ENCODE results near the gene TADA2B. TPM values are rescaled to one million over a fixed set of nuclear protein-coding genes. Genes with fewer than 3 reads are reported as not detected.

TADA2B gene
- total RNA-seq, 1 experiment from 2014 or later = 14.3 TPM

GRCh38 chr4:7017446-7018048 is 25.6 kb upstream of the TADA2B start:
- no peak for ATAC-seq
- Mint-ChIP-seq H3K4me1 (peaks cover 14% of the 10 kb centered on the region), H3K27me3 (ENCODE audit: low read depth) (no peaks in the 10 kb centered on the region), H3K36me3 (peaks cover 57% of the 10 kb centered on the region), H3K27ac (peak overlapping the region; percentile 86; the same call in 1 of the 2 replicates), H3K4me3 (no peak overlapping the region), H3K9me3 (no peaks in the 10 kb centered on the region)
- TF ChIP-seq HMGA2 (CRISPR knock-in tag; IDR thresholded peaks at IDR 0.05) (no peak), NR1H2 (CRISPR knock-in tag; IDR thresholded peaks at IDR 0.05) (no peak), ZNF671 (CRISPR knock-in tag; IDR thresholded peaks at IDR 0.05) (no peak), NFYB (CRISPR knock-in tag; conservative IDR thresholded peaks at IDR 0.05; ENCODE audit: low read depth) (no peak), TEAD1 (CRISPR knock-in tag; IDR thresholded peaks at IDR 0.05) (no peak), ETV6 (CRISPR knock-in tag; IDR thresholded peaks at IDR 0.05) (no peak), AR (CRISPR knock-in tag; IDR thresholded peaks at IDR 0.05) (no peak), ZNF317 (CRISPR knock-in tag; IDR thresholded peaks at IDR 0.05; ENCODE audit: borderline replicate concordance, low read depth) (no peak), PRRX2 (CRISPR knock-in tag; IDR thresholded peaks at IDR 0.05) (no peak)
- TF ChIP-seq, protein P1, sequence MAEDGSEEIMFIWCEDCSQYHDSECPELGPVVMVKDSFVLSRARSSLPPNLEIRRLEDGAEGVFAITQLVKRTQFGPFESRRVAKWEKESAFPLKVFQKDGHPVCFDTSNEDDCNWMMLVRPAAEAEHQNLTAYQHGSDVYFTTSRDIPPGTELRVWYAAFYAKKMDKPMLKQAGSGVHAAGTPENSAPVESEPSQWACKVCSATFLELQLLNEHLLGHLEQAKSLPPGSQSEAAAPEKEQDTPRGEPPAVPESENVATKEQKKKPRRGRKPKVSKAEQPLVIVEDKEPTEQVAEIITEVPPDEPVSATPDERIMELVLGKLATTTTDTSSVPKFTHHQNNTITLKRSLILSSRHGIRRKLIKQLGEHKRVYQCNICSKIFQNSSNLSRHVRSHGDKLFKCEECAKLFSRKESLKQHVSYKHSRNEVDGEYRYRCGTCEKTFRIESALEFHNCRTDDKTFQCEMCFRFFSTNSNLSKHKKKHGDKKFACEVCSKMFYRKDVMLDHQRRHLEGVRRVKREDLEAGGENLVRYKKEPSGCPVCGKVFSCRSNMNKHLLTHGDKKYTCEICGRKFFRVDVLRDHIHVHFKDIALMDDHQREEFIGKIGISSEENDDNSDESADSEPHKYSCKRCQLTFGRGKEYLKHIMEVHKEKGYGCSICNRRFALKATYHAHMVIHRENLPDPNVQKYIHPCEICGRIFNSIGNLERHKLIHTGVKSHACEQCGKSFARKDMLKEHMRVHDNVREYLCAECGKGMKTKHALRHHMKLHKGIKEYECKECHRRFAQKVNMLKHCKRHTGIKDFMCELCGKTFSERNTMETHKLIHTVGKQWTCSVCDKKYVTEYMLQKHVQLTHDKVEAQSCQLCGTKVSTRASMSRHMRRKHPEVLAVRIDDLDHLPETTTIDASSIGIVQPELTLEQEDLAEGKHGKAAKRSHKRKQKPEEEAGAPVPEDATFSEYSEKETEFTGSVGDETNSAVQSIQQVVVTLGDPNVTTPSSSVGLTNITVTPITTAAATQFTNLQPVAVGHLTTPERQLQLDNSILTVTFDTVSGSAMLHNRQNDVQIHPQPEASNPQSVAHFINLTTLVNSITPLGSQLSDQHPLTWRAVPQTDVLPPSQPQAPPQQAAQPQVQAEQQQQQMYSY (CRISPR knock-in tag; IDR thresholded peaks at IDR 0.05) = no peak
- TF ChIP-seq, protein P2, sequence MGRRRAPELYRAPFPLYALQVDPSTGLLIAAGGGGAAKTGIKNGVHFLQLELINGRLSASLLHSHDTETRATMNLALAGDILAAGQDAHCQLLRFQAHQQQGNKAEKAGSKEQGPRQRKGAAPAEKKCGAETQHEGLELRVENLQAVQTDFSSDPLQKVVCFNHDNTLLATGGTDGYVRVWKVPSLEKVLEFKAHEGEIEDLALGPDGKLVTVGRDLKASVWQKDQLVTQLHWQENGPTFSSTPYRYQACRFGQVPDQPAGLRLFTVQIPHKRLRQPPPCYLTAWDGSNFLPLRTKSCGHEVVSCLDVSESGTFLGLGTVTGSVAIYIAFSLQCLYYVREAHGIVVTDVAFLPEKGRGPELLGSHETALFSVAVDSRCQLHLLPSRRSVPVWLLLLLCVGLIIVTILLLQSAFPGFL (CRISPR knock-in tag; IDR thresholded peaks at IDR 0.05; ENCODE audit: borderline replicate concordance) = no peak
- no peak for DNase-seq (ENCODE audit: low spot score)
- ChIA-PET POLR2A (no interaction called here), CTCF (interaction anchor here (1.0 to 1.5 kb wide), 4 partner anchors 22 to 108 kb away, joined by 3 to 5 read pairs (median 3); partner anchors contain the start of gene TBC1D14)

DNA sequence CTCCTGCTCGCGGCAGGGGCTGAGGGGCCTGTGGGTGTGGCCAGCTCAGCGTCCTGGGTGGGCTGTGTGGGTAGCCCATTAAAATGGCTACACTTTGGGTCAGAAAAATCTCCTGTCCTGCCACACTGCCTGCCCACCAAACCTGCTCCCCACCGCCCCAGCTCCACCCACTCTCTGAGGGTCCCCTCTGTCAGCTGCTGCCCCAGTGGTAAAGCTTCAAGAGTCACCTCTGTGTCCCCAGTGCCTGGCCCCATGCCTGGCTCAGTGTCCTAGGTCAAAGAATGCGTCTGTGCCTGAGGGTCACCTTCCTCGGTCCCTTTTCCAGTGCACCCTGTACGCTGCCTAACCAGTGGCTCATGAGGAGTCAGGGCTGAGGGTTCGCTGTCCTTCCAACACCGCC is 24.9 kb upstream of the TADA2B start:
- DNase-seq (ENCODE audit: low spot score) (no peak), ATAC-seq (no peak)
- no peaks in the 10 kb centered on the region for H3K9me3 Mint-ChIP-seq
- ChIA-PET CTCF (interaction anchor here (1.0 to 1.5 kb wide), 4 partner anchors 22 to 109 kb away, joined by 3 to 5 read pairs (median 3); partner anchors contain the start of gene TBC1D14), POLR2A (no interaction called here)
- no peak overlapping the region for H3K27ac Mint-ChIP-seq
- peaks cover 53% of the 10 kb centered on the region for H3K36me3 Mint-ChIP-seq
- H3K27me3 Mint-ChIP-seq (ENCODE audit: low read depth) = no peaks in the 10 kb centered on the region
- peaks cover 14% of the 10 kb centered on the region for H3K4me1 Mint-ChIP-seq
- no peak for TF ChIP-seq ELF4 (CRISPR knock-in tag; IDR thresholded peaks at IDR 0.05; ENCODE audit: low read depth)
- no peak for TF ChIP-seq NFATC4 (CRISPR knock-in tag; IDR thresholded peaks at IDR 0.05)
- TF ChIP-seq IRF2 (CRISPR knock-in tag; IDR thresholded peaks at IDR 0.05; ENCODE audit: borderline replicate concordance, low read depth) = no peak
- TF ChIP-seq, protein P3, sequence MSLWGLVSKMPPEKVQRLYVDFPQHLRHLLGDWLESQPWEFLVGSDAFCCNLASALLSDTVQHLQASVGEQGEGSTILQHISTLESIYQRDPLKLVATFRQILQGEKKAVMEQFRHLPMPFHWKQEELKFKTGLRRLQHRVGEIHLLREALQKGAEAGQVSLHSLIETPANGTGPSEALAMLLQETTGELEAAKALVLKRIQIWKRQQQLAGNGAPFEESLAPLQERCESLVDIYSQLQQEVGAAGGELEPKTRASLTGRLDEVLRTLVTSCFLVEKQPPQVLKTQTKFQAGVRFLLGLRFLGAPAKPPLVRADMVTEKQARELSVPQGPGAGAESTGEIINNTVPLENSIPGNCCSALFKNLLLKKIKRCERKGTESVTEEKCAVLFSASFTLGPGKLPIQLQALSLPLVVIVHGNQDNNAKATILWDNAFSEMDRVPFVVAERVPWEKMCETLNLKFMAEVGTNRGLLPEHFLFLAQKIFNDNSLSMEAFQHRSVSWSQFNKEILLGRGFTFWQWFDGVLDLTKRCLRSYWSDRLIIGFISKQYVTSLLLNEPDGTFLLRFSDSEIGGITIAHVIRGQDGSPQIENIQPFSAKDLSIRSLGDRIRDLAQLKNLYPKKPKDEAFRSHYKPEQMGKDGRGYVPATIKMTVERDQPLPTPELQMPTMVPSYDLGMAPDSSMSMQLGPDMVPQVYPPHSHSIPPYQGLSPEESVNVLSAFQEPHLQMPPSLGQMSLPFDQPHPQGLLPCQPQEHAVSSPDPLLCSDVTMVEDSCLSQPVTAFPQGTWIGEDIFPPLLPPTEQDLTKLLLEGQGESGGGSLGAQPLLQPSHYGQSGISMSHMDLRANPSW (CRISPR knock-in tag; conservative IDR thresholded peaks at IDR 0.05; ENCODE audit: low read depth) = no peak
- TF ChIP-seq GTF2I (CRISPR knock-in tag; conservative IDR thresholded peaks at IDR 0.05) = no peak
- TF ChIP-seq RELA (CRISPR knock-in tag; IDR thresholded peaks at IDR 0.05; ENCODE audit: borderline replicate concordance) = no peak
- H3K4me3 Mint-ChIP-seq = no peak overlapping the region

Measured in WTC11 (cell line).